IMR-90 (cell line): ENCODE data around the gene POLR3E. TPM values are rescaled to one million over a fixed set of nuclear protein-coding genes. Genes with fewer than 3 reads are reported as not detected.
A peak's percentile ranks its signal among the peaks of the same experiment; 100 is the strongest.

Experiments used
- ATAC-seq: fragments of 200-7000 bp; cut with Tn5 transposase; 2 replicates; pipeline ENCODE4 v1.9.1; 2020; ENCODE audit warnings: low read depth, mild to moderate bottlenecking, moderate library complexity
- BruUV-seq: library from RNA; stranded (reverse); fragments of 400-500 nt; replicated peaks from 2 replicates; lab custom pipeline; 2021; lab: Mats Ljungman, UMichigan
- CTCF ChIA-PET: fragments of 300-600 bp; formaldehyde crosslinking; extraction: SDS; loops from one replicate; lab custom pipeline; 2021; ENCODE audit warnings: antibody characterized with exemption; lab: Yijun Ruan, JAX
- POLR2A ChIA-PET: fragments of 300-600 bp; sonication (Branson Sonifier 250); formaldehyde crosslinking; loops from one replicate; lab custom pipeline; 2022; ENCODE audit warnings: antibody characterized with exemption; ENCODE audit not compliant: unreplicated experiment; lab: Charles Lee
- DNase-seq: peaks from one replicate; pipeline ENCODE4 v3.0.0; 2013
- H2AFZ ChIP-seq: replicated peaks from 2 replicates; pipeline ENCODE3; 2013; ENCODE audit warnings: low read length, mild to moderate bottlenecking; ENCODE audit not compliant: poor library complexity
- H2AK5ac ChIP-seq: 2 replicates; pipeline ENCODE4 v1.6.1; 2013; ENCODE audit warnings: low read depth, low read length, inconsistent platforms
- H2AK9ac ChIP-seq: replicated peaks from 2 replicates; pipeline ENCODE3; 2013; ENCODE audit warnings: mild to moderate bottlenecking, low read depth, low read length, moderate library complexity; ENCODE audit not compliant: poor library complexity
- H2BK120ac ChIP-seq: 2 replicates; pipeline ENCODE4 v1.6.1; 2013; ENCODE audit warnings: low read depth, low read length, inconsistent platforms
- H2BK15ac ChIP-seq: 3 replicates; pipeline ENCODE4 v1.6.1; 2013; ENCODE audit warnings: low read depth, low read length, inconsistent platforms
- H2BK20ac ChIP-seq: 2 replicates; pipeline ENCODE4 v1.6.1; 2013; ENCODE audit warnings: low read depth, mild to moderate bottlenecking, inconsistent platforms, low read length, moderate library complexity
- H2BK5ac ChIP-seq: 2 replicates; pipeline ENCODE4 v1.6.1; 2013; ENCODE audit warnings: mild to moderate bottlenecking, low read depth, low read length, inconsistent platforms; ENCODE audit not compliant: poor library complexity, severe bottlenecking
- H3K14ac ChIP-seq: replicated peaks from 2 replicates; pipeline ENCODE4 v1.6.1; 2013; ENCODE audit warnings: low read depth, low read length, inconsistent platforms
- H3K18ac ChIP-seq: 2 replicates; pipeline ENCODE4 v1.6.1; 2013; ENCODE audit warnings: low read depth, low read length, control low read depth
- H3K23ac ChIP-seq: 2 replicates; pipeline ENCODE4 v1.6.1; 2013; ENCODE audit warnings: low read depth, low read length, inconsistent platforms
- H3K27ac ChIP-seq: 2 replicates; pipeline ENCODE4 v1.5.1; 2013; ENCODE audit warnings: mild to moderate bottlenecking, control low read depth, low read length; ENCODE audit not compliant: insufficient read depth
- H3K27me3 ChIP-seq: 2 replicates; pipeline ENCODE4 v1.6.1; 2013; ENCODE audit warnings: low read length; ENCODE audit not compliant: control insufficient read depth, insufficient read depth
- H3K36me3 ChIP-seq: 2 replicates; pipeline ENCODE4 v1.6.1; 2013; ENCODE audit warnings: low read length, mixed read lengths; ENCODE audit not compliant: control insufficient read depth, insufficient read depth
- H3K4ac ChIP-seq: 2 replicates; pipeline ENCODE4 v1.6.1; 2013; ENCODE audit warnings: low read depth, low read length, inconsistent platforms
- H3K4me1 ChIP-seq: 2 replicates; pipeline ENCODE4 v1.6.1; 2013; ENCODE audit warnings: low read length, mixed read lengths; ENCODE audit not compliant: control insufficient read depth, insufficient read depth
- H3K4me2 ChIP-seq: 2 replicates; pipeline ENCODE4 v1.6.1; 2013; ENCODE audit warnings: low read depth, mild to moderate bottlenecking, control low read depth, low read length, moderate library complexity
- H3K4me3 ChIP-seq: 2 replicates; pipeline ENCODE4 v1.5.1; 2013; ENCODE audit warnings: low read depth, mild to moderate bottlenecking, control low read depth, low read length, moderate library complexity; ENCODE audit not compliant: insufficient read depth
- H3K56ac ChIP-seq: 2 replicates; pipeline ENCODE4 v1.6.1; 2013; ENCODE audit warnings: low read length, inconsistent platforms; ENCODE audit not compliant: insufficient read depth; ENCODE audit errors: extremely low read depth
- H3K79me1 ChIP-seq, 2 experiments: 2 replicates each; pipeline ENCODE4 v1.6.1; 2013; ENCODE audit warnings: low read length in 2 of 2, inconsistent platforms in 1 of 2, low read depth in 1 of 2
- H3K9ac ChIP-seq: 2 replicates; pipeline ENCODE4 v1.6.1; 2013; ENCODE audit warnings: low read depth, low read length, control low read depth
- H3K9me1 ChIP-seq: 2 replicates; pipeline ENCODE4 v1.6.1; 2013; ENCODE audit warnings: low read length, inconsistent platforms; ENCODE audit not compliant: insufficient read depth
- H3K9me3 ChIP-seq: 2 replicates; pipeline ENCODE4 v1.6.1; 2013; ENCODE audit warnings: low read length; ENCODE audit not compliant: control insufficient read depth, insufficient read depth
- H4K20me1 ChIP-seq: 2 replicates; pipeline ENCODE4 v1.6.1; 2013; ENCODE audit warnings: low read length, inconsistent platforms; ENCODE audit not compliant: insufficient read depth
- H4K5ac ChIP-seq: 2 replicates; pipeline ENCODE4 v1.6.1; 2013; ENCODE audit warnings: mild to moderate bottlenecking, low read depth, low read length, control low read depth
- H4K8ac ChIP-seq, 2 experiments: 2 replicates each; pipeline ENCODE4 v1.6.1; 2013; ENCODE audit warnings: low read depth in 2 of 2, low read length in 2 of 2, control low read depth in 1 of 2, inconsistent platforms in 1 of 2
- H4K91ac ChIP-seq: 2 replicates; pipeline ENCODE4 v1.6.1; 2013; ENCODE audit warnings: low read depth, low read length, inconsistent platforms; ENCODE audit not compliant: insufficient read depth
- BHLHE40 ChIP-seq: fragments of 150-350 bp; IDR thresholded peaks from 2 replicates; pipeline ENCODE4 v1.6.1; 2016; ENCODE audit warnings: mild to moderate bottlenecking, low read depth, low read length
- CEBPB ChIP-seq: IDR thresholded peaks from 2 replicates; pipeline ENCODE4 v1.6.1; 2012; ENCODE audit warnings: low read depth, low read length, improper control_type of control experiment
- CHD1 ChIP-seq: IDR thresholded peaks from 2 replicates; pipeline ENCODE4 v1.6.1; 2012; ENCODE audit warnings: low read depth, low read length, improper control_type of control experiment
- CTCF ChIP-seq: conservative IDR thresholded peaks from 2 replicates; pipeline ENCODE4 v1.5.1; 2012; ENCODE audit warnings: mild to moderate bottlenecking, low read depth, low read length, improper control_type of control experiment
- ELK1 ChIP-seq: fragments of 150-350 bp; IDR thresholded peaks from 2 replicates; pipeline ENCODE4 v1.6.1; 2016; ENCODE audit warnings: low read depth, mild to moderate bottlenecking, low read length, moderate library complexity, borderline replicate concordance
- MAFK ChIP-seq: IDR thresholded peaks from 2 replicates; pipeline ENCODE4 v1.6.1; 2012; ENCODE audit warnings: low read depth, low read length, improper control_type of control experiment
- MAZ ChIP-seq: IDR thresholded peaks from 2 replicates; pipeline ENCODE4 v1.6.1; 2012; ENCODE audit warnings: low read depth, mild to moderate bottlenecking, low read length, improper control_type of control experiment, moderate library complexity, borderline replicate concordance
- NFE2L2 ChIP-seq: fragments of 150-350 bp; IDR thresholded peaks from 2 replicates; pipeline ENCODE4 v1.6.1; 2016; ENCODE audit warnings: low read depth, mild to moderate bottlenecking, low read length
- POLR2A ChIP-seq: IDR thresholded peaks from 2 replicates; pipeline ENCODE4 v1.6.1; 2012; ENCODE audit warnings: mild to moderate bottlenecking, low read depth, low read length
- RAD21 ChIP-seq: IDR thresholded peaks from 2 replicates; pipeline ENCODE4 v1.6.1; 2012; ENCODE audit warnings: low read length, improper control_type of control experiment
- RCOR1 ChIP-seq: IDR thresholded peaks from 2 replicates; pipeline ENCODE4 v1.6.1; 2012; ENCODE audit warnings: mild to moderate bottlenecking, low read length, improper control_type of control experiment; ENCODE audit not compliant: insufficient replicate concordance
- RFX5 ChIP-seq: IDR thresholded peaks from 2 replicates; pipeline ENCODE4 v1.8.0; 2012; ENCODE audit warnings: low read depth, mild to moderate bottlenecking, low read length, moderate library complexity
- SMC3 ChIP-seq: fragments of 150-350 bp; IDR thresholded peaks from 2 replicates; pipeline ENCODE4 v1.6.1; 2016; ENCODE audit warnings: low read depth, mild to moderate bottlenecking, antibody characterized with exemption, low read length, moderate library complexity
- USF2 ChIP-seq: fragments of 150-350 bp; IDR thresholded peaks from 2 replicates; pipeline ENCODE4 v1.6.1; 2017; ENCODE audit warnings: mild to moderate bottlenecking, antibody characterized with exemption, low read length, low read depth
- WGBS, 2 experiments: methylation state at CpG; one replicate each; pipeline versions ENCODE4 v1.1.5 to v1.1.7; 2013; ENCODE audit warnings: missing lambda C conversion rate in 2 of 2; ENCODE audit not compliant: insufficient read length in 1 of 2; ENCODE audit errors: extremely low coverage in 2 of 2; 5-methylcytosine and 5-hydroxymethylcytosine counted together
- dilution Hi-C: fragments of 300-500 bp; cut with HindIII; formaldehyde crosslinking; loops from one replicate; pipeline ENCODE4 v1.14.3; 2018; ENCODE audit warnings: low sequenced_read_pairs; ENCODE audit not compliant: unreplicated experiment
- in situ Hi-C: fragments of 300-500 bp; cut with MboI; formaldehyde crosslinking; loops from 3 replicates; pipeline ENCODE4 v1.14.3; 2019; ENCODE audit warnings: low sequenced_read_pairs, inconsistent platforms, mixed read lengths
- intact Hi-C: fragments of 100-400 bp; cut with micrococcal nuclease; formaldehyde crosslinking; loops from 2 replicates; pipeline ENCODE4 v1.10.0; 2022
- polyA plus RNA-seq, 3 experiments: library from polyadenylated mRNA; depleted of rRNA; stranded (reverse); fragments of >200 nt; gene quantifications; 2 replicates each; pipeline ENCODE4 v1.2.3, GENCODE V29; 2012; ENCODE audit warnings: low replicate concordance in 1 of 3
- total RNA-seq: library from RNA; depleted of rRNA; stranded (reverse); fragments of >200 nt; gene quantifications from 2 replicates; pipeline ENCODE4 v1.2.3, GENCODE V29; 2012

The POLR3E gene
- total and polyA plus RNA-seq, 2 of the 4 experiments (the other 2 are of a cell fraction) = 19.9 to 46.0 TPM

DNA sequence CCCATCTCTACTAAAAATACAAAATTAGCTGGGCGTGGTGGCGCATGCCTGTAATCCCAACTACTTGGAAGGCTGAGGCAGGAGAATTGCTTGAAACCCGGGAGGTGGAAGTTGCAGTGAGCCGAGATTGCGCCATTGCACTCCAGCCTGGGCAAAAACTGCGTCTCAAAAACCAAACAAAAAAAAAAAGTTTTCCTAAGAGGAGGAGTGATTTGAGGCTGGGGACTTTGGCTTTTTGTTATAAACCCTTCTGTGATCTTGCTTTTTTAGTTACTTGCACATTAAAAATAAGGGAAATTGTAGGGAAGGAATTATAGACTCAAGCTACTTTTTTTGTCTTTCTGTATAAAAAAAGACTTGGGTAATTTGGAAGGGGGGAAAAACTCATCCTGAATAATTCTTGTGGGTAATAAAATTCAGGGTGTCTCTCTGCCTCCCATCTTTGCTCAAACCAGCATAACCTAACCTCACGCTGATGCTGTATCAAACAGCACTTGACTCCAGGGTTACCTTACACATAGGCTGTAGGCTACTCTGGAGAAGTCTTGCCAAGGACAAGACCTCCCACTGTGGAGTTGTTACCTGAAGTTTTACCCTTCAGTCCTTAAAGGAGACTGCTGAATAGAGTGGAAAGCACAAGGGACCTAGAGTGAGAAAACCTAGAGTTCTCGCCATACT, 78.9 kb downstream of the POLR3E start:
- H3K18ac ChIP-seq = peak overlapping the region; percentile 31; the same call in 1 of the 2 replicates
- no peak overlapping the region for H2AK9ac ChIP-seq
- H3K4ac ChIP-seq = peak overlapping the region; percentile 37; the same call in 1 of the 2 replicates
- H3K14ac ChIP-seq = no peak overlapping the region
- DNase-seq (no peak), ATAC-seq (no peak)
- H2BK120ac ChIP-seq = peak overlapping the region; percentile 30
- no peak overlapping the region for H2BK20ac ChIP-seq
- H3K9me1 ChIP-seq = peaks cover 5% of the 10 kb centered on the region; the same call in 1 of the 2 replicates
- H3K9ac ChIP-seq = no peak overlapping the region
- H3K27me3 ChIP-seq = no peaks in the 10 kb centered on the region
- no peak overlapping the region for H4K5ac ChIP-seq
- TF ChIP-seq CTCF = no peak
- TF ChIP-seq CEBPB = no peak
- no peak for TF ChIP-seq CHD1
- TF ChIP-seq RCOR1 = no peak
- no peak for TF ChIP-seq NFE2L2
- TF ChIP-seq BHLHE40 = no peak
- TF ChIP-seq RAD21 = no peak
- no peak for TF ChIP-seq POLR2A
- no peak for TF ChIP-seq MAFK
- no peak for TF ChIP-seq RFX5
- no peak for TF ChIP-seq USF2
- TF ChIP-seq MAZ = no peak
- no peak for TF ChIP-seq SMC3
- no peak for TF ChIP-seq ELK1
- no peak overlapping the region for H2BK5ac ChIP-seq
- dilution Hi-C loops (no loop called here), in situ Hi-C loops (no loop called here), intact Hi-C loops (no loop called here)
- WGBS, 2 experiments = 100% methylated on average over 1 of the region's 8 CpGs; no CpG with 5 or more reads in 1 of the 2 experiments
- ChIA-PET POLR2A (interaction anchor here (0.7 kb wide), 1 partner anchor 50 kb away, joined by 3 read pairs; no protein-coding TSS in a partner anchor), CTCF (no interaction called here)
- H3K4me3 ChIP-seq = no peak overlapping the region
- H3K23ac ChIP-seq = no peak overlapping the region
- H4K91ac ChIP-seq = peak overlapping the region; percentile 27; the same call in 1 of the 2 replicates
- H2AK5ac ChIP-seq = peak overlapping the region; percentile 53; the same call in 1 of the 2 replicates
- H3K4me2 ChIP-seq = no peak overlapping the region
- H3K9me3 ChIP-seq = no peaks in the 10 kb centered on the region
- H2BK15ac ChIP-seq = 0 out of 3 replicates have a peak overlapping the region, but pooled peaks have one; percentile 73
- H4K8ac ChIP-seq = no peak overlapping the region
- H3K56ac ChIP-seq = no peak overlapping the region
- peaks cover 26% of the 10 kb centered on the region for H4K20me1 ChIP-seq
- peaks cover 3 to 23% of the 10 kb centered on the region in 2 experiments; a peak in 3 of 4 replicates for H3K79me1 ChIP-seq
- no TSS peak for BruUV-seq
- peaks cover 12% of the 10 kb centered on the region for H3K36me3 ChIP-seq
- no peak overlapping the region for H3K27ac ChIP-seq
- no peak overlapping the region for H2AFZ ChIP-seq
- H3K4me1 ChIP-seq = peaks cover 10% of the 10 kb centered on the region
